Breast epithelium (tissue), 4 donors: ENCODE results near the gene RAB20. TPM values are rescaled to one million over a fixed set of nuclear protein-coding genes. Genes with fewer than 3 reads are reported as not detected.

Experiments used
- DNase-seq, 2 donors: peaks; one replicate each; pipeline ENCODE4 v3.0.0-alpha.2; 2019; ENCODE audit warnings: low spot score in 2 of 2
- H3K27ac ChIP-seq, 2 donors: fragments of 200-600 bp; sonication (generic) in 1 of 2; one replicate each; pipeline ENCODE4 v1.5.1; 2016 to 2019; ENCODE audit warnings: mild to moderate bottlenecking in 1 of 2
- H3K27me3 ChIP-seq, 2 donors: fragments of 200-600 bp; sonication (generic) in 1 of 2; one replicate each; pipeline versions ENCODE4 v1.5.1 to v1.6.0; 2017 to 2019; ENCODE audit warnings: control low read depth in 1 of 2, mild to moderate bottlenecking in 1 of 2
- H3K36me3 ChIP-seq: fragments of 200-600 bp; one replicate; pipeline ENCODE4 v1.5.1; 2019
- H3K4me1 ChIP-seq, 2 donors: fragments of 200-600 bp; sonication (generic); one replicate each; pipeline ENCODE4 v1.5.1; 2016 to 2019; ENCODE audit warnings: control low read depth in 1 of 2
- H3K4me3 ChIP-seq, 3 donors: fragments of 200-600 bp; sonication (generic); 1 replicate in 2 of 3; 2 replicates in 1 of 3; pipeline ENCODE4 v1.5.1; 2016 to 2019; ENCODE audit warnings: mild to moderate bottlenecking in 3 of 3, moderate library complexity in 2 of 3
- H3K9me3 ChIP-seq, 2 donors: fragments of 200-600 bp; sonication (generic) in 1 of 2; one replicate each; pipeline ENCODE4 v1.5.1; 2016 to 2019; ENCODE audit warnings: control low read depth in 1 of 2
- CTCF ChIP-seq, 3 donors: fragments of 450-650 bp; IDR thresholded peaks; one replicate each; pipeline ENCODE4 v1.5.1; 2016 to 2017; ENCODE audit warnings: antibody characterized with exemption in 3 of 3, mild to moderate bottlenecking in 3 of 3, moderate library complexity in 3 of 3
- POLR2A ChIP-seq: fragments of 450-650 bp; IDR thresholded peaks from one replicate; pipeline ENCODE4 v1.6.1; 2016; ENCODE audit warnings: antibody characterized with exemption, mild to moderate bottlenecking, moderate library complexity
- POLR2AphosphoS5 ChIP-seq, 3 donors: sonication (generic); formaldehyde crosslinking; IDR thresholded peaks; one replicate each; pipeline ENCODE4 v1.6.1; 2017; ENCODE audit warnings: antibody characterized with exemption in 3 of 3
- intact Hi-C: fragments of 100-400 bp; cut with DNase I; formaldehyde crosslinking; loops from one replicate; pipeline ENCODE4 v1.15.1; 2023; ENCODE audit warnings: low total_unique reads
- total RNA-seq, 3 donors: library from RNA; depleted of rRNA; stranded (reverse); fragments of >200 nt; gene quantifications; one replicate each; pipeline ENCODE4 v1.1.0, GENCODE V29; 2016

RAB20 gene
- total RNA-seq, 3 donors from 2014 or later: 25.8 to 33.4 (median 30.0) TPM

- no peak for DNase-seq
- Histone ChIP-seq H3K4me3 (no peak overlapping the region), H3K36me3 (no peaks in the 10 kb centered on the region), H3K9me3 (no peaks in the 10 kb centered on the region), H3K27ac (no peak overlapping the region), H3K27me3 (no peaks in the 10 kb centered on the region), H3K4me1 (no peaks in the 10 kb centered on the region)
- intact Hi-C loops: no loop called here
- no peak for TF ChIP-seq POLR2AphosphoS5 (IDR thresholded peaks at IDR 0.05)
- TF ChIP-seq POLR2A: no peak
- TF ChIP-seq CTCF (IDR thresholded peaks at IDR 0.05): no peak
Observed at GRCh38 chr13:110474713-110475112, 86.8 kb downstream of the RAB20 start.

Other genes starting within 250 kb of the RAB20 start
- gene NAXD, start 53.8 kb upstream of the RAB20 start, total RNA-seq: 10 to 100 TPM; 23.4 to 34.8 (median 32.1) TPM
- 10 to 100 TPM; 59.8 to 79.8 (median 61.6) TPM for gene CARS2, start 144.4 kb upstream of the RAB20 start, total RNA-seq
- 10 to 100 TPM; 21.0 to 26.1 (median 26.1) TPM for gene ING1, start 152.0 kb upstream of the RAB20 start, total RNA-seq